Thoracic aorta (tissue), 2 donors: ENCODE data around the gene PTPN5. TPM values are rescaled to one million over a fixed set of nuclear protein-coding genes. Genes with fewer than 3 reads are reported as not detected.
A peak's percentile ranks its signal among the peaks of the same experiment; 100 is the strongest.

ENCODE experiments used
- ATAC-seq: fragments of 150-250 bp; one replicate; pipeline ENCODE4 v1.8.0; 2017; ENCODE audit warnings: low read depth; ENCODE audit not compliant: insufficient number of reproducible peaks, low FRiP score
- DNase-seq: peaks from one replicate; pipeline ENCODE4 v3.0.0-alpha.2; 2020; ENCODE audit warnings: low spot score
- H3K27ac ChIP-seq, 2 donors: fragments of 200-600 bp; sonication (generic); 1 replicate in 1 of 2; 2 replicates in 1 of 2; pipeline ENCODE4 v1.5.1; 2016; ENCODE audit warnings: mild to moderate bottlenecking in 2 of 2, moderate library complexity in 2 of 2
- H3K27me3 ChIP-seq: fragments of 200-600 bp; sonication (generic); replicated peaks from 2 replicates; pipeline ENCODE4 v1.6.0; 2016; ENCODE audit warnings: mild to moderate bottlenecking; ENCODE audit not compliant: insufficient read depth
- H3K36me3 ChIP-seq: fragments of 200-600 bp; sonication (generic); one replicate; pipeline ENCODE4 v1.5.1; 2016
- H3K4me1 ChIP-seq, 2 donors: fragments of 200-600 bp; sonication (generic); 1 replicate in 1 of 2; 2 replicates in 1 of 2; pipeline versions ENCODE4 v1.5.1 to v1.6.0; 2016; ENCODE audit warnings: low read depth in 2 of 2, mild to moderate bottlenecking in 1 of 2; ENCODE audit not compliant: control insufficient read depth in 1 of 2
- H3K4me3 ChIP-seq: fragments of 200-600 bp; sonication (generic); 2 replicates; pipeline ENCODE4 v1.5.1; 2016; ENCODE audit warnings: mild to moderate bottlenecking
- H3K9me3 ChIP-seq: fragments of 200-600 bp; sonication (generic); 2 replicates; pipeline ENCODE4 v1.5.1; 2016
- CTCF ChIP-seq: fragments of 200-600 bp; sonication (generic); IDR thresholded peaks from one replicate; pipeline ENCODE4 v1.5.1; 2019; ENCODE audit warnings: antibody characterized with exemption
- total RNA-seq, 2 donors: library from RNA; depleted of rRNA; stranded (reverse); fragments of >200 nt; gene quantifications; one replicate each; pipeline versions ENCODE4 v1.1.0 to v1.2.3, GENCODE V29; 2016

Gene PTPN5
- total RNA-seq, 2 donors from 2014 or later: 2.2 to 6.1 TPM

GRCh38 chr11:18721561-18722292 is 69.9 kb downstream of the PTPN5 start:
- peak overlapping the region; percentile 76 for H3K4me3 ChIP-seq
- peak; percentile 90 for TF ChIP-seq CTCF
- peak; percentile 21 for ATAC-seq
- no peaks in the 10 kb centered on the region for H3K27me3 ChIP-seq
- no peak for DNase-seq
- no peaks in the 10 kb centered on the region for H3K36me3 ChIP-seq
- H3K9me3 ChIP-seq: no peaks in the 10 kb centered on the region
- H3K27ac ChIP-seq: peak overlapping the region; percentile 67 to 71
- peaks cover 0 to 7% of the 10 kb centered on the region in 2 donors for H3K4me1 ChIP-seq

GRCh38 chr11:18720808-18721560 is 70.6 kb downstream of the PTPN5 start:
- TF ChIP-seq CTCF: no peak
- H3K4me1 ChIP-seq: peaks cover 0 to 7% of the 10 kb centered on the region in 2 donors
- H3K4me3 ChIP-seq: peak overlapping the region; percentile 76
- ATAC-seq (peak; percentile 90), DNase-seq (peak; percentile 56)
- H3K36me3 ChIP-seq: no peaks in the 10 kb centered on the region
- peak overlapping the region; percentile 67 to 71 for H3K27ac ChIP-seq
- no peaks in the 10 kb centered on the region for H3K9me3 ChIP-seq
- H3K27me3 ChIP-seq: no peaks in the 10 kb centered on the region

- Histone ChIP-seq H3K36me3 (no peaks in the 10 kb centered on the region), H3K9me3 (no peaks in the 10 kb centered on the region), H3K4me3 (peak overlapping the region; percentile 76), H3K27me3 (no peaks in the 10 kb centered on the region), H3K27ac (peak overlapping the region; percentile 67 to 71), H3K4me1 (peaks cover 0 to 7% of the 10 kb centered on the region in 2 donors)
- TF ChIP-seq CTCF: no peak
- DNase-seq (no peak), ATAC-seq (no peak)
Measured at GRCh38 chr11:18720091-18720807, 71.3 kb downstream of the PTPN5 start.

GRCh38 chr11:18715476-18715875 is 76.1 kb downstream of the PTPN5 start:
- H3K4me1 ChIP-seq: peaks cover 0 to 4% of the 10 kb centered on the region in 2 donors
- DNase-seq (no peak), ATAC-seq (no peak)
- no peaks in the 10 kb centered on the region for H3K9me3 ChIP-seq
- no peak overlapping the region for H3K4me3 ChIP-seq
- no peak for TF ChIP-seq CTCF
- H3K27me3 ChIP-seq: no peaks in the 10 kb centered on the region
- no peak overlapping the region for H3K27ac ChIP-seq
- H3K36me3 ChIP-seq: no peaks in the 10 kb centered on the region

GRCh38 chr11:18714443-18714780 is 77.2 kb downstream of the PTPN5 start:
- no peak for DNase-seq
- H3K36me3 ChIP-seq: no peaks in the 10 kb centered on the region
- TF ChIP-seq CTCF: no peak

More at GRCh38 chr11:18714443-18714780, 77.2 kb downstream of the PTPN5 start:
- H3K27ac ChIP-seq: no peak overlapping the region
- ATAC-seq: no peak
- H3K4me3 ChIP-seq: no peak overlapping the region
- no peaks in the 10 kb centered on the region for H3K4me1 ChIP-seq
- no peaks in the 10 kb centered on the region for H3K27me3 ChIP-seq
- no peaks in the 10 kb centered on the region for H3K9me3 ChIP-seq
